GM04504 (cell line): Measurements from ENCODE around the gene MARCKSL1.
"Not testable (repeated sequence)": the region's sequence is repeated elsewhere in the genome, so short reads cannot be mapped to it uniquely, and the experiment has no call there.

Source experiments
- DNase-seq: peaks from one replicate; pipeline ENCODE4 v3.0.0-alpha.2; 2012; ENCODE audit warnings: low read depth

Gene MARCKSL1

GRCh38 chr1:32335790-32336590, at the start of gene MARCKSL1:
MARCKSL1 (minus strand) TSS chr1:32336233; CDS start chr1:32336033, 200 bp downstream.
- DNase-seq: no peak

DNA sequence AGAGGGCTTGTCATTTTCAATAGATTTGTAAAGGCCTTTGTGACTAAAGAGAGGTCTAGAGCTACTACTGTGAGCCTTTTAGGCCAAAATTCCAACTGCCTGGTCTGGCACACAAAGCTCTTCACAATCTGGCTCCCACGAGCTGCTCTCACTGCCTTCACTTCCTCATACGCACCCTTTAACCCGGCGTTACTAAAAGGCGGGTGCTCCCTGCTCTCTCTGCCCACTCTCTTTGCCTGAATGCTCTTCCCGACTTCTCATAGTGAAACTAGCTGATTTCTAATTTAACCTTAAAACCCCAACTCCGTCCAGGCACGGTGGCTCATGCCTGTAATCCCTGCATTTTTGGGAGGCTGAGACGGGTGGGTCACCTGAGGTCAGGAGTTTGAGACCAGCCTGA, 44.0 kb upstream of the MARCKSL1 start:
- DNase-seq: no peak

DNA sequence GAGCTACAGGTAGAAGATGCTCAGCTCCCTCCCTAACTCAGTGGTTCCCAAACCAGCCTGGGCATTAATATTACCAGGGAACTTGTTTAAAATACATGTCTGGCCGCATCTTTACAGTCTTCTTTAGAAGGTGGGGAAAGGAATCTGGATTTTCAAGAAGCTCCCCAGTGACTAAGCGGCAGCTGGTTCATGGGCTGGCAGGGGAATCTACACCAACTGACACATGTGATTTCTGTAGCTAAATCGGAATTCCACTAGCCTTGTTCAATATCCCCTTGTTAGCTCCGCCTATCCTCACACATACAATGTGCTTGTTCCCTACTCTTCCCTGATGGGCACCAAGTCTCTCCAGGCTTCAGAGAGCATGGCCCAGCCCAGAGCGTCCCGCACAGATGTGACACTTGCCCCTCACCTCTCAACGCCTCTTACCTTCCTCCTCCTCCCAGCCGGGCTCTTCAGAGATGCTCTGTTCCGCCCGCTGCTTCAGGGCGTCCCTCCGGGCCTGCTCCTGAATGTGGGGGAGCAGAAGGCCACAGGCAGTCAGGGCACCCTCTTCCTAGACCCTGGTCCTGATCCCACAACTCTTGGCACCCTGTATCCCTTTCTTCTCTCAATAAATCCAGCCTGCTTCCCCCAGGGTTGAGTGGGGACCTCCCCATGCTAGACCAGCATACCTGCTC, 41.6 kb upstream of the MARCKSL1 start:
- DNase-seq: no peak

- DNase-seq: no peak
Observed at GRCh38 chr1:32376199-32376598, 40.2 kb upstream of the MARCKSL1 start.

DNA sequence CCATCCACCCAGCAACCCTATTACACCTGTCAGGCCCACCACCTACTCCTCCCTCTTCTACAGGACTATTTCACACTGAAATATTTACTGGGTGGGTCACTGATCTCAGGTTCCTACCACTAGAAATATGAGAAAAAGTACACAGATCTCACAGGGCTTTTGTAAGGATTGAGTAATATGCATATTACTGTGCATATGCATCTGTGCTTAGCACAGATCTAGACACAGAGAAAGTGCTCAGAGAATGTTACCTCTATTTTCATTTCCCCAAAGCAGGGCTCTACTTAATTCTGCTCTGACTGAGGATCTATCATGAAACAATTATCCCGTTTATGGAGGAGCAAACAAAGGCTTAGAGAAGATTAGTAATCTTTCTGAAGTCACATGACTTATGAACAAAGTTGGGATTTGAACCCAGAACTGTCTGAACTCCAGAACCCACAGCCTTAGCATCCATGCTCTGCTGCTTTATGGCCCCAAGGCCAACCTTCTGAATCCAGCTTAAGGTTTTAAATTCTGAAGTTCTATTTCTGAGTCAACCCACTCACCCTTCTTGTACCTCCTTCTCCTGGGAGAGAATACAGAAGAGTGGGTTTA, 38.1 kb upstream of the MARCKSL1 start:
- DNase-seq: no peak

GRCh38 chr1:32372149-32372756, 36.2 kb upstream of the MARCKSL1 start:
- DNase-seq: no peak

DNA sequence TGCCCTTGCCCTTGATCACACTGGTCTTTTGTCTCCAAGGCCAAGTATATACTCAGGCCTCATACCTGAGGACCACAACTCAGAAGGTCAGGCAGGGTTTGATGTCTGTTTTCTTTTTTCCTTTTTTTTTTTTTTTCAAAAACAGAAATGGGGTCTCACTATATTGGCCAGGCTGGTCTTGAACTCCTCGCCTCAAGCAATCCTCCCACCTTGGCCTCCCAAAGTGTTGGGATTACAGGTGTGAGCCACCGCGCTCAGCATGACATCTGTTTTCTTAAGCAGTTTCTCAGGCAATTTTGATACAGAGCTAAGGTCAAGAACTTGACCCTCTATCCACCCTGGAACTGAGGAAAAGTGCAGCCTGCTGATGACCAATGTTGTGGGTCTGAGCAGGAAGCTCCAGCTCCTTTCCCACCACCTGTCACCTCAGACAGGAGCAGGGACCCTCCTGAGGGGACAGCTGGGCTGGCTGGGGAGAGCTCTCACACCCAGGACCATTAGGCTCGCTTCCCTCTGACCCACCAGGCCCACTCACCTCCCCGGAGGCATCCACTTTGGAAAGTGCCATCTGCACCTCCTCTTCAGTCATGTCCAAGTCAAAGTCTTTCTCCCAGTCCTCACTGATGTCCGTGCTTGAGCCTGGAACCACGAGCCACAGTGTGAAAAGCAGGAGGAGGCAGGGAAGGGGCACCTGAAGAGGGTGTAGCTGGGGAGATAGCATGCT, 32.0 kb upstream of the MARCKSL1 start:
- DNase-seq: no peak

DNA sequence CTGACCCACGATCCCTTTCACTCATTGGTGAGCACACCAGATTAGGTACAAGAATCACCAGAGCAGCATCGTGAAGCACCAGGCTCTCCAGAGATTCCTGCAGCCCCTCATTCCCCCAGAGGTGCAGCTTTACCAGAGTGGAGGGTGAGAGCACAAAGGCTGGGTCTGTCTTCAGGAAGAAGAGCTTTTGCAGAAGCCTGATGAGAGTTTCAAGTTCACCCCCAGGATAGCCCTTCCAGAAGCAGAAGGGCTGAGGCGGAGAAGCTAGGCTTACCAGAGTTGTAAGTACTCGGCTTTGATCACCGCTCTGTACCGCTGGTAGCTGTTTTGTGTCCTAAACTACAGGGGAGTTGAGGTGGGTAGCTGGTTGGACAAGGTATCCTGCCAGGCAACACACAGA, 29.4 kb upstream of the MARCKSL1 start:
- no peak for DNase-seq

DNA sequence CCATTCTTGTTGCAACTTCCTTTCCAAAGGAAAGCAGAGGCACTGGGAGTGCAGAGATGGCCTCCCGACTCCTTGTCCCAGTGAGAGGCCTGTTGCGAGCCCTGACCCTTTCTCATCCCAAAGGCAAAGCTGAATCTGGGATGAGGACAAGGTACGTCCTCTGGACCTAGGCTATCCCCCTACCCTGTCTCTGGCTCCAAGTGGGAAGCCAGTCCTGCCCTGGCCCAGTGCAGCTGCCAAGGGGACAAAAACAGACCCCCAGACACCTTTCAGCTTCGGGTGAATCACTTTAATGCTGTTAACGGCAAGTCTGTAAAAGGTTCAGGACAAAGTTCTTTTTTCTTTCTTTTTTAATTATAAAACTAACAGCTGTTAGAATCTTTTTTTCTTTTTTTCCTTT, 28.8 kb upstream of the MARCKSL1 start:
- no peak for DNase-seq

DNA sequence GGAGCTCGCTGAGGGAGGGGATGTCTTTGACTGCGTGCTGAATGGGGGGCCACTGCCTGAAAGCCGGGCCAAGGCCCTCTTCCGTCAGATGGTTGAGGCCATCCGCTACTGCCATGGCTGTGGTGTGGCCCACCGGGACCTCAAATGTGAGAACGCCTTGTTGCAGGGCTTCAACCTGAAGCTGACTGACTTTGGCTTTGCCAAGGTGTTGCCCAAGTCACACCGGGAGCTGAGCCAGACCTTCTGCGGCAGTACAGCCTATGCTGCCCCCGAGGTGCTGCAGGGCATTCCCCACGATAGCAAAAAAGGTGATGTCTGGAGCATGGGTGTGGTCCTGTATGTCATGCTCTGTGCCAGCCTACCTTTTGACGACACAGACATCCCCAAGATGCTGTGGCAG, 27.7 kb upstream of the MARCKSL1 start:
- DNase-seq: no peak

DNA sequence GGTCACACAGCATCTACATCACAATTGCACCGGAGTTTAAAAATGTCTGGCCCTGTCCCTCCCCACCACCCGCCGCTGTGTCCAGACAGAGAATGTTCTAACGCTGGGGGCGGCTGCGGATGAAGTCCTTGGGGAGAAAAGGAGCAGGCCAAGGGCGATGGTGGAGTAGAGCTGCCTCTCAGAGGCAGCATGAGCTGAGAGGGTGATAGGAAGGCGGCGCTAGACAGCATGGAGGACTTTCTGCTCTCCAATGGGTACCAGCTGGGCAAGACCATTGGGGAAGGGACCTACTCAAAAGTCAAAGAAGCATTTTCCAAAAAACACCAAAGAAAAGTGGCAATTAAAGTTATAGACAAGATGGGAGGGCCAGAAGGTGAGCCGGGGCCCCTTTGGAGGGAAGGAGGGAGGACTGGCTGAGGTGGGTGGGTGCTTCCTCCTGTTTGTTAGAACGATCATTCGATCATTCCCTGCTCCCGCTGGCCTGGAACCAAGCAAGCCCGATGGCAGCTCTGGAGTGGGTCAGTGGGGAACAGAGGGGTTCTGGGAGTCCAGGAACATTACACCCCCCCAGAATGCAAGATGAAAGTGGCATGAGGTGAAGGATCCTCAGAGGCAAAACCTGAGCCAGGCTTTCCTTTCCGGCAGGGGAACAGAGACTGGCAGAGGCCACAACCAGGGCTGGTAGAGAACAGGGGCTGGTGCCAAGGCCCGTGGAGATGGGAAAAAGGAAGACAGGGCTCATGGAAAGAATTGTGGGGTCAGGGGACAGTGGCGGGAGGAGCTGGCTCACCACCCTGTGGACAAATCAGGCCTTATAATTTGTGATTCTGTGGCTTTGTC, 26.7 kb upstream of the MARCKSL1 start, which contains the start of the genes FAM229A and TSSK3:
Gene FAM229A, minus strand, starts transcription at position 12 of the 840 bp plus-strand sequence. CDS start 394 bp downstream, outside the sequence.
Gene TSSK3, plus strand, starts transcription at position 66 of the 840 bp plus-strand sequence. Its CDS starts 163 bp downstream, at position 229.
- DNase-seq: no peak

- no peak for DNase-seq
Observed at GRCh38 chr1:32361674-32362473, 25.8 kb upstream of the MARCKSL1 start.

DNA sequence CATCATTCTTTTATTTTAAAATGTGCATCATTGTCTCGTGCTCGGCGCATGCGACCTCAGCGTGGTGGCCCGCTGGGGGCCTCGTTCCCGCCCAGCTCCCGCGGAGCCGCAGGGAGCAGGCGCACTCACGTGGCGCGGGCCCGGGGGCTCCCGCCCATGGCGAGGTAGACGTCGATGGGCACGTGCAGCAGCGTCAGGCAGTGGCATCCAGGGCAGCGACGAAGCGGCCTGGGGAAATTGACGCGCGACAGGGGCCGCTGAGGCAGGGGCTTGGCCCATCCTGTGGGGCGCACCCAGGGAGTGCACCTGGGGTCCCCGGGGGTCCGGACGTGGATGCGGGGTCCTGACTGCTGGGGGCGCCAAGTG, 25.3 kb upstream of the MARCKSL1 start:
- DNase-seq: no peak

DNA sequence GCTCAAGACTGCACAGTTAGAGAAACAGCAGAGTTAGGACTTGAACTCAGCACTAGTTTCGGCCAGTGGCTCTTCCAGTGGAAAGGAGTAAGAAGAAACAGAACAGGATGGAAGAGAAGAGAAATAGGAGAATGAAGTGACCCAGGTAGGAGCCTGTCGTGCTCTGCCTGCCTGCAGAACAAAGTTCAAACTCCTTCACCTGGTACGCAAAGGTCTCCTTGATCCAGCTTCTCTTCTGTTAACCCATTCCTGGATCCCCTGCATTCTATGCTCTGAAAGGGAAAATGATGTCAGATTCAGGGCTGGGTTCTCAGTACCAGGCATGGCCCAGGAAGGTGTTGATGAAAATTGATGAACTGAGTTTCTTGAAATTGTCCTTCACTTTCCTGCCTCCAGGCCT, 22.4 kb upstream of the MARCKSL1 start:
- no peak for DNase-seq

DNA sequence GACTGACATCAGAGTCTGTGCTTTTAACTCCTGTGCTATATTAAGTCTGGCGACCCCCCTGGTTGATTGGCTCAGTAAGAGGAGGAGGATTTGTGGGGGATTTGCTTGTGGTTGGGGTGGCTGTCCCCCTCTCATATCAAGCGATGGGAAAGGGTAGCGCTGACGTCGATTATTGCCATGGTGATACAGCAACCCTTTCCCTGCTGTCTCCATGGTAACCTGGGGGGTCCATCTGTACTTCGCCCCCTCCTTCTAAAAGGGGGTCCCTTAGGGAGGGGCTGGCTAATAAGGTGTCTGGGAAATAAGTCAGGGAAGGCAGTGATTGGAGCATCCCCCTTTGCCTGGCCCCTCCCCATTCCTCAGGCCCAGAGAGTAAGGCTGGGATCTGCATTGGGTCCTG, 21.6 kb upstream of the MARCKSL1 start:
- DNase-seq: no peak

DNA sequence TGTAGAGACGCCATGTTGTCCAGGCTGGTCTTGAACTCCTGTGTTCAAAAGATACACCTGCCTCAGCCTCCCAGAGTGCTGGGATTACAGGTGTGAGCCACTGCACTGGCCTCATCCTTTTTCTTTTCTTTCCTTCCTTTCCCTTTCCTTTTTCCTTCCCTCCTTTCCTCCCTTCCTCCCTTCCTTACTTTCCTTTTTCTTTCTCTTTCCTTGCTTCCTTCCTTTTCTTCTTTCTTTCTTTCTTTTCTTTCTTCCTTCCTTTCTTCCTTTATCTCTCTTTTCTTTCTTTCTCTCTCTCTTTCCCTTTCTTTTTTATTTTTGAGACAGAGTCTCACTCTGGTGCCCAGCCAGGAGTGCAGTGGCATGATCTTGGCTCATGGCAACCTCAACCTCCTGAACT, 20.4 kb upstream of the MARCKSL1 start:
- DNase-seq: no peak

DNA sequence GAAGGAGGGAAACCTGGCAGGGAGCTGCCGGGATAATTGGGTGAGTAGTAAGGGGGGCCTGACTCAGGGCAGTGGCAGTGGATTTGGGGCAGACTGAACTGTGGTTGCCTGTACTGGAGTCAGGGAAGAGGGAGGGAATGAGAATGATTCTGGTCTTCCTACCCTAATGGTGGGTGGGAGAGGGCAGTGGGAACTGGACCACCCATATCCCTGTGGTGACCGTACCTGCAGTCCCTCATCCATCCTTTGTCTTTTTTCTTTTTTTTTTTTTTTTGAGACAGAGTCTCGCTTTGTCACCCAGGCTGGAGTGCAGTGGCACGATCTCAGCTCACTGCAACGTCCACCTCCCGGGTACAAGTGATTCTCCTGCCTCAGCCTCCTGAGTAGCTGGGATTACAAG, 19.7 kb upstream of the MARCKSL1 start:
- not testable (repeated sequence) for DNase-seq

DNA sequence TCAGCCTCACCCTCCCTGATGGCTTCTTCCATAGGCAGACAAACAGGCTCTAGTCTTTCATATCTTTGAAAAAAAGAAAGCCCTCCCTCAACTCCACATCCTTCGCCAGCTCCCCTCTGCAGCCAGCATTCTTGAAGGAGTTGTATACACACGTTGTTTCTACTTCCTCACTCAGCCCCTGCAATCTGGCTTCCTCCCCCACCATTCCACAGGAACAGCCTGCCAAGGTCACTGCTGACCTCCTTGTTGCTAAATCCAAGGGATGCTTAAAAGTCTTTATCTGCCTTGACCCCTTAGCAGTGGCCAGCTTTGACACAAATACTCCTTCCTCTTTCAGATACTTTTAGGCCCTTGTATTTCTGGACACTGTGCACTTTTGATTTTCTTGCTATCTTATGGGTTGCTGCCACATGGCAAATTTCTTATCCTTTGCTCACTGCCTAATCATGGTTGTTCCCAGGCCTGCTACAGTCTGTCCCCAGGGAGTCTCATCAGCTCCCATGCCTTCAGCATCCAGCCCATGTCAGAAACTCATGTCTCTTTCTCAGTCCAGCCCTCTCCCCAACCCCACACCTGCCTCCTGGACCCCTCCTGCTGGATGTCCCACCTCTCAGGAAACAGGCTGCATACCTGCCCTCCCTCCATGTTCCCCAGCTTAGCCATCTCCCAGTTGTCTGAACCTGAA, 18.0 kb upstream of the MARCKSL1 start:
- no peak for DNase-seq

- no peak for DNase-seq
Observed at GRCh38 chr1:32353431-32353830, 17.4 kb upstream of the MARCKSL1 start.
